Measurements from ENCODE around the gene BFSP2.

BFSP2 gene

DNA sequence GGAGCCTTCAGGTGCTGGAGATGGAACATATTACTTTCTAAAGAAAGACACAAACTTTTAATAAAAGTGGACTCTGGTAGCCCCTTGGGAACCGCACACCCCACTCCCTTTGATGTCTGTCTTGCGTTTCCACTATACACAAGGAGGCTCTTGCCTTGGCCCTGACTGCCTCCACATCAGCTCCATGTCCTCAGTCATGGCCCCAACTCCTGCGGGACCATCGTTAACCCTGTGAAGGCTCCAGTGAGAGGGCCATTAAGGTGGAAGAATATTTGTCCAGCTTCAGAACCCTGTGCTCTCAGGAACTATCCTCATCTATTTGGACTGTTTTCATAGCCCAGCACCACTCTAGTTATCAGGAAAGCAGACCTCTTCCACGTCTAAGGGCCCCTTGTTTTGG is 16.1 kb upstream of the BFSP2 start:
- no peak for DNase-seq (ENCODE audit: low spot score)

DNA sequence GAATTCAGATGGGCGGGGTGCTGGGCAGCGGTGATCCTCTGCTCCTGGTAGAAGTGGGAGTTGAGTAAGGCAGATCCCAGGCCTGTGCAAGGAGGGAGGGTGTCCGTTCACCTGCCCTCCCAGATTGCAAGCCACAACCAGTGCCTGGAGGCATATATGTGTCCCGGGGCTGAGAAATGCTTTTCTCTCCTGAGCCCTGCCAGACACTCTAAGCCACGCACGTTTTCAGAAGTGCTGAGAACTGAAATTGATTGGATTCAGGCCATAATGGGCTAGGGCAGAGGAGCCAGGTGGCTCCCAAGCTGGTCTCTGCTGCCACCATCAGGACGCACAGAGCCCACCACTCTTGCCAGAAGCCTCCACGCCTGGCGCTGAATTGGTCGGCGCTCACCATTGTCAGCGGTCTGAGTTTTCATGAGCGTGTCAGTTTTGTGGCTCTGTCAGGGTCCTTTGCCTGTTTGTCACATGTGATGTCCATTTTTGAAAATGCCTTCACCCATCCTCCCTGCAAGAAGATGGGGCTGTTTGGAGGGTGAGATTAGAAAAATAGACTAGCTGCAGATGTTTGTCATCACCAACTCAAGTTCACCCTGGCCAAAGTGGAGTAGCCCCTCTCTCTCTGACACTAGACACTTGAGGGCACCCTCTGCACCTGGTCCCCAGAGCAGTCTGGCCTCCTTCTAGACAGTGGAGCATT is 15.4 kb upstream of the BFSP2 start:
- DNase-seq (ENCODE audit: low spot score): peak; percentile 76

DNA sequence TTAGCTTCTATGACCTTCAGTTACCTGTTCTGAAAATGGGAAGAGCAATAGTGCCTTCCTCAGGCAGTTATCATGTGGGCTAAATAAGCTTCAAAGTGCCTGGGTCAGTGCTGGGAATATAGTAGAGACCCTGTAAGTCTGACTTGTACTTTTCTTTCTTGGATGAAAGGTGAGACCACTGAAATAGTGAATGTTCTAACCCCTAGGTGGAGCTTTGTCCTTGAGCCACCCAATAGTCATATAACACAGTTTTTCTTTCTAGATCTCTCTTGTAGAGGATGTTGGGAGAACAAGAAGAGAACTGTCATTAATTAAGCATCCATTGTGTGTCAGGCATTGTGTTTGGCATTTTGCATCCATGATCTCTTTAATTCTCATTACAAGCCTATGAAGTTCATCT is 13.0 kb upstream of the BFSP2 start:
- no peak for DNase-seq (ENCODE audit: low spot score)

DNA sequence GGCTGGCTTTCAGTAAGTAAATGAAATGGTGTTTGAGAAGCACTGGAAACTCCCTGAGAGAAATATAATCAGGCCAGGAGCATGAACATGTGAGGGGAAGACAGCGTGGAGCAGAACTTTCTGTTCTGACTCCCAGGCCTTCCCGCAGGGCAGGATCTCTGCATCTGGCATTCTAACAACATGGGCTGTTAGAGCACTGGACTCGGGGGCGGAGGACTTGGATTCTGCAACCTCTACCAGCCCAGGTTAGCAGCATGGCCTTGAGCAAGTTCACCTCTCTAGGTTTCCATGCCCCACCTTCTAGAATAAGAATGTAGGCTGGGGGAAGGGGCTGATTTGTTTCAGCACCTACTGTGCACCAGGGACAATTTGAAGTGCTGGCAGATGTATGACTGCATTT is 12.5 kb upstream of the BFSP2 start:
- DNase-seq (ENCODE audit: low spot score): no peak

DNA sequence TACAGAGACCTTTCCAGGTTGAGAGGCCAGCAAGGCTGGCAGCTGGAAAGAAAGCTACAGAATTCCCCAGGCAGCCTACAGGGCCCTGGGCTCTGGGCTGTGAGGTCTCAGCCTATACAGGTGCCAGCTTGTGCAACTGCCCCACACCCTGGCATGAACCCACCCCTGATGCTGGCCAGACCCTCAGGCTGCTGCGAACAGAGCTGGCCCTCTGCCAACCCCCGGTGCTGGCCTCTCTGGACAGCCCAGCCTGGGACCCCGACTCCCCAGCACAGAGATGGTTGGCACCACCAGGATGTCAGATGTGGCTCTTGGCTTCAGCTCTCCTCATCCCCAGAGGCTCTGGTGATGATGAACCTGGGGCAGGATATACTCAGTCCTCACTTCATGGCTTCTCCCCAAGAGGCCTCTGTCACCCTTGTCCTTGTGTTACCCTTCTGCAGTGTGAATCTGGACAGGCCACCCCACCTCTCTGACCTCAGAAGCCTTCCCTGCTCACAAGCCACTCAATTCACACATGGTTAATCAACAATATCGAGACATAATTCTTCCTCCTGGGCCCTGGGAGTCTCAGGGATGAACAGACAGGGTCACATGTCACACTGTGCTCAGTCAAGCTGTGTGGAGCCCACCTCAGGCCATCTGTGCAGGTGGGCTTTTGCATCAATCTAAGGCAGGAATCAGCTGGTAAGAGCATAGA is 11.0 kb upstream of the BFSP2 start:
- no peak for DNase-seq (ENCODE audit: low spot score)

DNA sequence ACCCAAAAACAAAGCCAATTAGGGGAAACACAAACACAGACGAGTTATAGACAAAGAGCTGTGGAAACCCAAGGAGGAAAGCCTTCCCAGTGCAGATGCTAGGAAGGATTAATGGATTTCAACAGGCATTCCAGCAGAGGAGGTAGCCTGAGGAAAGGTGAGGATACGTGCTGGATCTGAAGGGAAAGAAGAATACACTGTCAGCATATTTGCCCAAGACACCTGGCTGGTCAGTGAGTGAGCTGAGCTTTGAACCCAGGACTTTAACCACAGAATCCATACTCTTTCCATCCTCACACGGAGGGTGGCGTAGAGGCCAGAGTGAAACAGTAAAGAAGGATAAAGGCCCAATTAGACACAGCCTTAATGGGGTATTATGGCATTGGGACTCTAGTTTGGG is 9.1 kb upstream of the BFSP2 start:
- DNase-seq (ENCODE audit: low spot score): no peak

DNA sequence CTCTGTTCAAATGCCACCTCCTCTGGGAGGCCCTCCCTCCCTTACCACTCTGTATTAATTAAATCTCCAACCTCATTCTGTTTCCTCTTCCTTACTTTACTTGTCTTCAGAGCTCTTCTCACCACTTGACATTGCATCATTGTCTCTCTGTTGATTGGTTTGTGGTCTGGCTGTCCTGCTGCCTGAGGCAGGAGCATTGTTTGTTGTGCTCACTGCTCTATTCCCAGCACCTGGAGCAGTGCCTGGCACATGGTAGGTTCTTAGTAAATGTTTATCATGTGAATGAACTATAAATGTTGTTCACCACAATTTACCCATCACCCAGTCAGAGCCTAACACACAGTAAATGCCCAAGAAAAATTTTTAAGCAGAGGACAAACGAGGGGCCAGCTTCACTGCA is 6.7 kb upstream of the BFSP2 start:
- DNase-seq (ENCODE audit: low spot score): no peak

DNA sequence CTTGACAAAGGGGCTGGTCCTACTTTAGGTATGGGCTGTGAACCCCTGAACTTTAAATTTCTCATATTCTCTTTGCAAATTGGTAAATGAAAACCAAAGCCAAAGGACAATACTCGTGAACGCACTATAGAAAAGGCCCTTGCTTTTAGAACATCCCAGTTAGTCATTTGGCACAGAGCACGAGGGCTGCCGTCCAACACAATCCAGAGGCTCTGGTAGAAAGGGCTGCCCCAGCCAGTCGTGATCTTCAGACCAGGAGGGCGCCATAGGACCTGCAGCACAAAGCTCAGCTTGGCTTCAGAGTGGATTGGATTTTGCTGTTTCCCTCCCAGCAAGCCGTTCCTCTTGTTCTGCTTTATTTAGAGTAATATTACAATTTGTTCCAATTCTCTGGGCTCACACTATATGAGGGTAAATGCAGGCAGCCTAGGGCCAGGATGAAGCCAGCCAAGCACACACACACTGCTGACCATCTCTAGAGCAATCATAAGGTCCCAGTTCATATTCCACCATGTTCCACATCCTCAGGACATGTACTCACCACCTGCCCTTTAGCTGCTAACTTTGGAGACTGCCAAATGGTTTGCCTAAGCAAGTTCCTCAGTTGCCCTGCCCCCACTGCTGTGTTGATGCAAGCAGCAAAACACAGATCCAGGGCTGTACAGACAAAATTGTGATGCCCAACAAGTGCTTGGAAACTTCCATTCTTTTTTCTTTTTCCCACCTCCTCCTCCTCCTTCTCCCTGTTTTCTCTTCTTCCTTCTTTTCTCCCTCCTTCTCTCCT is 6.0 kb upstream of the BFSP2 start:
- DNase-seq (ENCODE audit: low spot score): no peak

DNA sequence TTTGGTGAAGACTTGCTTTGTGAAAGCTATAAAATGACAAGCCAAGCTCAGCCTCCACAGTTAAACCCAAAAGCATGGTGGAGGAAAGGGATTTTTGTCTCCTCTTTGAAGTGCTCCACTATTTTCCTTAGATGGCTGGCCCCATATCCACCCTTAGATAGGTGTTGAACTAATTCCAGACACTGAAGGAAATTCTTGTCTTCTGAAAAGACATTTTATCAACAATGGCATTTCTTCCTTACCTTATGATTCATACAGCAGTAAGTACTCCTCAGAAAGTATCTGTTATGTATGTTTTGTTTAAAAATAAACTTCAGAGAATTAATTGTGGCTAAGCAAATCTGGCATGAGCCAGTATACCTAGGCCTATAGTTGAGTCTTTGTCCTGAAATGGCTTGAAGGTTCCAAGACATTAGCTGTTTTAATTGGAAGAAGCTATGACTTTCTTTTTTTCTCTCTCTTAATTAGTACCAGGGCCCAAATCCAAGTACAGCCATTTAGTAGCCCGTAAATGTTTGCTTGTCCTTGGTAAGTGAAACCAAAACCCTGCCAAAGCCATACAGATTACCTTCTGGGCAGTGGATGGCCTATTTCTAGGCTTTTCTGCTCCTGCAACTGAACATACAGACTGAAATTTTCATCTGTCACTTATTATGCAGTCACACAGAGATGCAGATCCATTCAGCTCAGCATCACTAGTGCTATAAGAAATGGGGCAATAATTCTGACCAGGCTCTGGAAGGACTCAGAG is 5.1 kb upstream of the BFSP2 start:
- no peak for DNase-seq (ENCODE audit: low spot score)

DNA sequence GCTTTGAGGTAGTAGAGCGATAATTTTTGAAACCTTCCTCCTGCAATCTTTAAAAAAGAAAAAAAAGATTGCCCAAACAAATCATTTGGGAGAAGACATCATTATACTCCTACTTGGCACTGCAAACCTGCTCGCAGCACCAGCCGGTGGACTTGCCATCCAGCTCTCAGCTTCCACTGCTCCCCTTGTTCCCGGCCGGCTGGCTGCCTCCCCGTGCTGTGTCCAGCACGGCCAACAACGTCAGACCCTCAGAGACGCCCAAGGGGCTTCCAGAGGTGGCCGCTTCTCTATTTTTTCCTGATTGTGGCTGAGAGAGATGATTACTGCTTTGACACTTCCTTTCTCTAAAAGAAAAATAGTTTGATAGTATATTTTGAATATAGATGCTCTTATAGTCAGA is 3.0 kb upstream of the BFSP2 start:
- no peak for DNase-seq (ENCODE audit: low spot score)

DNA sequence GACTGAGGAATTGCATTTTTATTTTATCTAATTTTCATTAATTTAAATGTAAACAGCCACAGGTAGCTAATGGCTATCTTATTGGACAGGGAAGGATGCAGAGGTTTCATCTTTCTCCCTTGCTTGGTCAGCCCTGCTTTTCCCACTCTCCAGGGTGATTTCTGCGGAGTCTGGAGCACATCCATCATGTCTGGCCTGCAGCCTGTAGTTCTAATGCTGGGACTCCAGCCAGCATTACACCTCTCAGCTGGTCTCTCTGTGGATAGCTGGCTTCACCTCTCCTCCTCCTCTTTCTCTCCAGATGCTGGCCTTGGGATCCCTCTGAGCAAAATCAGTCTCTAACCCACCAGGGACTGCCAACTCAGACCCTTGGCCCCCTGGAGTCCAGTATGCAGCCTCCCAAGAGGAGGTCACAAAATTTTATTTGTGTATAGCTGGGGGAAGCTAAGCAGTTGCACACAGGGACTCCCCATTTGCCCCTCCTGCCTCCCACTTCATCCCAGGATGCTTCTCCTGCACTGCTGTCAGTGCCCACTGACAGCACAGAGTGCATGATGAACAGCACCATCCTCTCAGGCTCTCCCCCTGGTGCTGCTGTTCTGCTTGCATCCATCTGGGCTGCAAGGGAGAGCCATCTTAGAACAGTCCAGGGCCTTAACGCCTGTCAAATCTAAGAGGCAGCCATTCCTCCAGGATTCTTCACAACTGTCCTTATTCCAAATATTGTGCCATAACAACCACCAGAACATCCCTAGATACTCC is 1.7 kb downstream of the BFSP2 start:
- peak; percentile 32 for DNase-seq (ENCODE audit: low spot score)

DNA sequence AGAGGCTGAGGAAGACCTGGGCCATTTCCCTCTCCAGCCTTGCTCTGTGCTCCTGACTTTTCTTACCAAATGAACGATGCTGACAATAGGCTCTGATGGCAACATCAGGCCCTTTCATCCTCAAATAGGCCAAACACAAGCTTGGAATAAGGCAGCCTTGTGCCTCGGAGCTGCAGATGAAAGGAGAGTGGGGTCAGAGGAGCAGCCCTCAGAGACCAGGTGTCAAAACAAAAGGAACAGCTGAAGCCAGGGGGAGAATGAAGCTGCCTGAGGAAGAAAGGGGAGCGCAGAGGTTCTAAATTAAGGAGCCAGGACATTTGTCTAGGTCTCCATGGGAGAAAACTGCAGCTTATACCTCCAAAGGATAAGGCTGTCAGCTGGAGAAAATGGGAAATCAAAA is 5.1 kb downstream of the BFSP2 start:
- DNase-seq (ENCODE audit: low spot score): no peak

DNA sequence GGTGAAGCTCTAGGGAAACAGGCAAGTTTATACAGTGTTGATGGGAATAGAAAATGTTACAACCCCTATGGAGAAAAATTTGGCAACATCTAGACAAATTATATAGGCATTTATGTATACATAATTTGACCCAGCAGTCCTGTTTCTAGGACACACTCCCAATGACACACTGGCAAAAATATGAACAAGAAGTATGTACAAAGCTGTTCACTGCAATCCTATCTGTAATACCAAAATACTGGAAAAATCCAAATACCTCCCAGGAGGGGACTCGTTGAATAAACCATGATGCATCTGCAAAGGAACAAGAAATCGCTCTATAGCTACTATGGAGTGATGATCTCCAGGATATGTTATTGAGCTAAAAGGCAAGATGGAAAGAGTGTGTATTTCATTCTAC is 8.5 kb downstream of the BFSP2 start:
- DNase-seq (ENCODE audit: low spot score): peak; percentile 16

DNA sequence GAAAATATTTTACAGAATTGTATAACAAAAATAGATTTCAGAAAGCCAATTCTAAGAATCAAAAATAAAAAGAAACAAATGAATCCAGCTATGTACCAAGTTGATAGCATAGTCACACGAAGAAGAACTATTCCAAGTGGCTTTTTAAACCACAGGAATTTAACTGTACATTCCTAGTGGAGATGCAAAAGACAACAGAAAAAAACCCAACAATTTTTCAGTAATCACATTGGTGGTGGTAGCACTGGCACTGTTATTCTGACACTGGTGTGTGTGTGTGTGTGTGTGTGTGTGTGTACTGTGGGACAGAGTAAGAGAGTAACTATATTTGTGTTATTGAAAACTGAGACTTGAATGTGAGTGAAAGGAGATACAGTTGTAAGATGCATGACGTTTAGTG is 9.1 kb downstream of the BFSP2 start:
- peak; percentile 75 for DNase-seq (ENCODE audit: low spot score)

DNA sequence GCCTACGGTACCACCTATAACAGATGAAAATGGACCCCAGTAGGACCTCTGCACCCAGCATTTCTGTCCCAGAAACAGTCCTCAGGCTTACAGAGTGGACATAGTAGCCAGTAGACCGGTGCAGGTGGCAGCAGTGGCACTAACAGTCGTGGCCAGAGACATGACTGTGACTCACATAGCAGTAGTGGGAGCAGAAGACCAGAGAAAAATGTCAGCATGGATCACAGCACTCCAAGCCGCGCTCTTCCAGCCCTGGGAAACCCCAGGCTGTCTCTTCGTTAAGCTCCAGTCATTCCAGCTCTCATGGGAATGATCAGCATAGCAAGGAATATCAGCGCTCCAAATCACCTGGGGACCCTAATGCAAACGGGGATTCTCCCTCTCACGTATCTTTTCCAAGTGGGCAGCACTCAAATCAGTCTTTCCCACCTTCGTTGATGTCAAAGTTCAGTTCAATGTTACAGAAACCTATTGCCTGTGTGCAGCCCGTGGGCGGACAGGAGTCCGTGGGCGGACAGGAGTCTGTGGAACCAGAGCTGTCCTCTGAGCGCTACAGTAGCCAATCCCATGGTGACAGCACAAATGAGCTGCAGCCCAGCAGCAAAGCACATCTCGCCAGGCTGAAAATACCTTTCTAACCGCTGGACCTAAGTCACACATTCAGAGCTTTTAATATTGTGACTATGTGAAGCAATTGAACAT is 10.5 kb downstream of the BFSP2 start:
- DNase-seq (ENCODE audit: low spot score): no peak

DNA sequence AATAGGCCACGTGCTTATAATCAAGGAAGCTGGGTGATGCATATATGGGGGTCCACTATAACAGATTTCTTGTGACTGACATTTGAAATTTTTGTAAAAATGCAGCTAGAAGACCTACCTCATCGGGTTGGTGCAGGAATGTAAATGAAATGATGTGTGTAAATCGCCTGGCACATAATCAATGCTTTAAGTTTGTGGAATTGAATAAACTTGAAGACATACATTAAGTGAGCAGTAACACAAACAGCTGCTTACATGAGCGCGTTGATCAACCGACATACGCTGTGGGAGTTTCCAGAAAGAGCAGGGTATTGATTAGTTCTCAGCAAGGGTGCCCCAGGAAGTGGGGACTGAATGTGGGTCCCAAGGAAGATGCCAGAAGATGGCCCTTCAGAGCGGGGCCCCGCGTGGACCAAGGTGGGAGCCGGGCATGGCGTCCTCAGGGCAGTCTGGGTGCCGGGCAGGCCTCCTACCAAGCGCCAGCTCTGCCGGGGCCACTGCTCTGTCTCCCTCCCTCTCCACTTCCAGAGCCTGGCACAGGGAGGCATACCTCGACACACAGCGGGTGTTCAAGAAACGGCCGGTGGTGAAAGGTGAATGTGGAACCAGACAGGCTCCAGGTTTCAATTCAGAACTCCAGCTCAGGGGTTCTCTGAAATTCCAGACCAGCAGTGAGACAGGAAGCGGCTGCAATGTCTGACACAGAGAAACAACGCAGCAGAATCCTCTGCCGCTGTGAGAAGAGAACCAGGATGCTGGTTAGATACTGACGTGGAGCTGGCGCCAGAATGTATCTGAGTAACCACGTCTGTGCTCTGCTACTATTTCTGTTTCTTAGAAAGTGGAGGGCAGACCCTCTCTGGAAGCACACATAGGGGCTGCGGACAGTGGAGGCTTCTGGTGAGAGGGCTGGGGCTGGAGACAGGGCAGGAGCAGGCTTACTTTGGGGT is 12.6 kb downstream of the BFSP2 start:
- DNase-seq (ENCODE audit: low spot score): peak; percentile 70

DNA sequence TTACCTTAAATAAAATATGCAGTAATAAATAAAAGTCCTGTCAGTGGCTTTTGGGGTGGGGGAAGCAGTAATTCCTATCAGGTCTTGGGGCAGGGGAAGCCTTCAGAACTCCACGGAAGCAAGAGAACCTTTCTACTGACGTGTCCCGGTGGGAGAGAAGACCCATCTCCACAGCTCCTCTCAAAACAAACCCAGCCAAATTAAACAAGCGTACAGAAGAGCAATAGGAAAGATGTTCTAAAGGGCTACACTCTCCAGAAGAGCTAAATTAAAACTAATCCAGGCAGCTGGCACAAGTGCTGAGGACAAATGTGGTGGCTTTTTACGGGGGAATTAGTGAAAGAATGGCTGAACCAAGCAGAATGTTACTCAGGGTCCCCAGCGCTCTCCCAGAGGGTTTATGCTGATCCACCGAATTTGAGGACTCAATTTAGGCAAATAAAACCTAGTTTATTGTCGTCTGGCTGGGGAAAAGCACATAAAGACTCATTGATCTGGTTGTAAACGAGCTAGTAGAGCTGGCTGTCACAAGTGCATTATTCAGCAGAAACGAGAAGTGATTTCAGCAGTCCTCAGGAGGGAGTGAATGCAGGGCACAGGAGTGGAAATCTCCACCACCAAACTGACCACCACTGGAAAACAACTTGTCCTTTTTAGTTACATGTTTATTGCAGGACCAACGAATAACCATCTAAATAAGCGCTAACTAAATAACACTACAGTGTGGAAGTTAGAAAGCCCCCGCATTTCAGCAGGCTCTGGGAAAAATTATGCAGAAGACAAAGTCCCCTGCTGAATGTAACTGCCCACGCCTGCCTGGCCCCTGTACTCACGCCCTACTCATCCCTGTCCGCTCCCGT is 13.5 kb downstream of the BFSP2 start:
- peak; percentile 55 for DNase-seq (ENCODE audit: low spot score)

DNA sequence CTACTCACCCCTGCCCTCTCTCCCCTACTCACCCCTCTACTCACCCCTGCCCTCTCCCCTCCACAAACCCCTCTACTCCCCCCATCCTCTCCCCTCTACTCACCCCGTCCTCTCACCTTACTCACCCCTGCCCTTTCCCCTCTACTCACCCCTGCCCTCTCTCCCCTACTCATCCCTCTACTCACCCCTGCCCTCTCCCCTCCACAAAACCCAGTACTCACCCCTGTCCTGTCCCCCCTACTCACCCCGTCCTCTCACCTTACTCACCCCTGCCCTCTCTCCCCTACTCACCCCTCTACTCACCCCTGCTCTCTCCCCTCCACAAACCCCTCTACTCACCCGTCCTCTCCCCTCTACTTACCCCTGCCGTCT is 14.2 kb downstream of the BFSP2 start:
- no peak for DNase-seq (ENCODE audit: low spot score)

DNA sequence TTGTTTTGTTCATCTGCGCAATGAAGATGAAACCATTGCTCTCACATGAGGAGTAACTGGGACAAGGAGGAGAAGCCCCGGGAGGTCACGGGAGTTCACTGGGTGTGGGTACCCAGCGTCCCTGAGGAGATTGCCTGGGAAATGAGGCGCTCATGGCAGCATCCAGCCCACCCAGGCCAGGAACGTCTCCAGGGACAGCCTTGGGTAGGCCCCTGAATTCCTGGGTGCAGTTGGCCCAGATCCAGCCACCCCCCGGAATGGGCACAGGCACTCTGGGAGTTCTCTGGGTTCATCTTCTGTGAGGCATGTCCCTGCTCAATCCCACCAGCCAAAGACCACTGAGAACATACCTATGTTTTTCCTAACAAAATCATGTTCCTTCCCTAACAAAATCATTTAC is 18.5 kb downstream of the BFSP2 start:
- no peak for DNase-seq (ENCODE audit: low spot score)
